Measurements from ENCODE around the gene MT1B. TPM values are rescaled to one million over a fixed set of nuclear protein-coding genes. Genes with fewer than 3 reads are reported as not detected.
A peak's percentile ranks its signal among the peaks of the same experiment; 100 is the strongest.

MT1B gene
- total RNA-seq, 4 donors from 2014 or later, result not detected

- H3K27me3 ChIP-seq, result no peaks in the 10 kb centered on the region
- WGBS, 2 donors, result 1 to 2% methylated on average over 6 of the region's 6 CpGs
- H3K4me3 ChIP-seq, result peak overlapping the region; percentile 62 to 69 (median 66)
- TF ChIP-seq POLR2A (IDR thresholded peaks at IDR 0.05) (peak in 1 of 2 donors; percentile 26), CTCF (IDR thresholded peaks at IDR 0.05) (no peak), EP300 (IDR thresholded peaks at IDR 0.05) (peak in 1 of 2 donors; percentile 76)
- H3K4me1 ChIP-seq, result peaks cover 0 to 64% (median 32%) of the 10 kb centered on the region in 4 donors
- DNase-seq (ENCODE audit: low spot score in 2 of 2), result peak; percentile 61 to 84
- H3K9me3 ChIP-seq, result no peaks in the 10 kb centered on the region
- peak overlapping the region; percentile 76 to 97 (median 93) for H3K27ac ChIP-seq
- H3K36me3 ChIP-seq, result peaks cover 0 to 5% (median 0%) of the 10 kb centered on the region in 3 donors
These were observed 42.2 kb upstream of the MT1B start for GRCh38 chr16:56609463-56609921.

- 12 to 16% methylated on average over 10 of the region's 10 CpGs for WGBS, 2 donors
- Histone ChIP-seq H3K27ac (peak overlapping the region; percentile 76 to 97 (median 93)), H3K4me1 (peaks cover 0 to 64% (median 32%) of the 10 kb centered on the region in 4 donors), H3K4me3 (peak overlapping the region; percentile 62 to 69 (median 66)), H3K9me3 (no peaks in the 10 kb centered on the region), H3K27me3 (no peaks in the 10 kb centered on the region), H3K36me3 (peaks cover 0 to 5% (median 0%) of the 10 kb centered on the region in 3 donors)
- TF ChIP-seq CTCF (IDR thresholded peaks at IDR 0.05), result no peak
- peak; percentile 33 to 86 for TF ChIP-seq EP300 (IDR thresholded peaks at IDR 0.05)
- peak in 1 of 2 donors; percentile 32 for TF ChIP-seq POLR2A (IDR thresholded peaks at IDR 0.05)
- DNase-seq (ENCODE audit: low spot score in 2 of 2), result peak in 1 of 2 donors; percentile 48
These were observed 41.6 kb upstream of the MT1B start for GRCh38 chr16:56610017-56610608.

- TF ChIP-seq POLR2A (IDR thresholded peaks at IDR 0.05) (no peak), CTCF (IDR thresholded peaks at IDR 0.05) (no peak), EP300 (IDR thresholded peaks at IDR 0.05) (no peak)
- H3K4me1 ChIP-seq, result peaks cover 0 to 59% (median 32%) of the 10 kb centered on the region in 4 donors
- WGBS, 2 donors, result 25 to 35% methylated on average over 2 of the region's 2 CpGs
- DNase-seq (ENCODE audit: low spot score in 2 of 2), result no peak
- no peaks in the 10 kb centered on the region for H3K9me3 ChIP-seq
- H3K27ac ChIP-seq, result peak overlapping the region; percentile 76 to 97 (median 93)
- H3K27me3 ChIP-seq, result no peaks in the 10 kb centered on the region
- H3K4me3 ChIP-seq, result peak overlapping the region in 3 of 4 donors; percentile 62 to 69 (median 67)
- peaks cover 0 to 5% (median 0%) of the 10 kb centered on the region in 3 donors for H3K36me3 ChIP-seq
These were observed 41.0 kb upstream of the MT1B start for GRCh38 chr16:56610609-56611111.

GRCh38 chr16:56611281-56611833 lies 40.3 kb upstream of the MT1B start:
- H3K27ac ChIP-seq, result peak overlapping the region; percentile 76 to 97 (median 93)
- no peaks in the 10 kb centered on the region for H3K9me3 ChIP-seq
- peak in 1 of 2 donors; percentile 50 for DNase-seq (ENCODE audit: low spot score in 2 of 2)
- peaks cover 0 to 5% (median 0%) of the 10 kb centered on the region in 3 donors for H3K36me3 ChIP-seq
- H3K4me1 ChIP-seq, result peaks cover 0 to 52% (median 29%) of the 10 kb centered on the region in 4 donors
- H3K4me3 ChIP-seq, result no peak overlapping the region
- WGBS, 2 donors, result 35 to 48% methylated on average over 2 of the region's 2 CpGs
- peak in 1 of 2 donors; percentile 14 for TF ChIP-seq POLR2A (IDR thresholded peaks at IDR 0.05)
- TF ChIP-seq CTCF (IDR thresholded peaks at IDR 0.05), result no peak
- peak in 1 of 2 donors; percentile 86 for TF ChIP-seq EP300 (IDR thresholded peaks at IDR 0.05)
- no peaks in the 10 kb centered on the region for H3K27me3 ChIP-seq

- H3K4me1 ChIP-seq, result peaks cover 0 to 50% (median 26%) of the 10 kb centered on the region in 4 donors
- TF ChIP-seq EP300 (IDR thresholded peaks at IDR 0.05) (no peak), CTCF (IDR thresholded peaks at IDR 0.05) (no peak), POLR2A (IDR thresholded peaks at IDR 0.05) (no peak)
These were observed 38.0 kb upstream of the MT1B start for GRCh38 chr16:56613706-56614105.

More at GRCh38 chr16:56613706-56614105, 38.0 kb upstream of the MT1B start:
- DNase-seq (ENCODE audit: low spot score in 2 of 2), result no peak
- Histone ChIP-seq H3K27me3 (no peaks in the 10 kb centered on the region), H3K27ac (peak overlapping the region in 1 of 4 donors; percentile 97), H3K9me3 (no peaks in the 10 kb centered on the region), H3K4me3 (no peak overlapping the region), H3K36me3 (peaks cover 0 to 5% (median 0%) of the 10 kb centered on the region in 3 donors)
